ENCODE results near the gene CHRNB4.
"Not testable (repeated sequence)": the region's sequence is repeated elsewhere in the genome, so short reads cannot be mapped to it uniquely, and the experiment has no call there.

CHRNB4 gene

DNA sequence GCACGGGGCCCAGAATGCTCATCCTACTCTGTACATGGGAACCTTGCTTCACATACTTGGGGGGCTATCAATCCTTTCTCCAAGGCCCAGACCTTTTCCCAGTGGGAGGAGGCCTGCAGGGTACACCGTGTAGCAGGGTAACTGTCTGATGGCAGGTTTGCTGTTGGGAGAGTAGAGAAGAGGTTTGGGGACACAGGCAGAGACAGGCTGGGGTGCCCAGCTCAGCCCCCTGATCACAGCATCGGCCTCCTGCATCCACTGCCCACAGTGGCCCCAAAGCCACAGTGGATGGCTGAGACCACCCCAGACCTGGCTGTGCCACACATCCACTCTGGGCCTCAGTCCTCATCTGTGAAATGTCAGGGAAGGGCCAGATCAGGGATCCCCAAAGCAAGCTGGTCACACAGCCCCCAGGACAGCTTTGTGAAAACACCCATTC is 25.8 kb downstream of the CHRNB4 start:
- DNase-seq = no peak

DNA sequence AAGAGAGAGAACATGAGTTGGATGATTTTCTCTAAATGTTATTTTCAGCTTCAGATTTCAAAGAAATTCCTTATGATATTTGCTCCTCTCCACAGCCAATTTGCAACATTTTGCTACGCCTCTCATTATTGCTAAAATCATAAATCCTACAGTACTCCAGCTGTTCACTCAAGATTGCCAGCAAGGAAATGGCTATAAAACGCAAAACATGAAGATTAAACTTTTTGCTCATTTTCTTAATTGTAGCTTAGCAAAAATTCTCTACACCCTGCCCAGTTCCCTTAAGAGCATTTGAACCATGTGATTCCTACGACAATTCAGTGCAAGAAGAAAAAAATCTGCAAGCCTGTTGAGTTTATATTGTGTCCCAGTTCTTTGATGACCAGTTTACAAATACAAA is 27.0 kb downstream of the CHRNB4 start:
- DNase-seq = no peak

DNA sequence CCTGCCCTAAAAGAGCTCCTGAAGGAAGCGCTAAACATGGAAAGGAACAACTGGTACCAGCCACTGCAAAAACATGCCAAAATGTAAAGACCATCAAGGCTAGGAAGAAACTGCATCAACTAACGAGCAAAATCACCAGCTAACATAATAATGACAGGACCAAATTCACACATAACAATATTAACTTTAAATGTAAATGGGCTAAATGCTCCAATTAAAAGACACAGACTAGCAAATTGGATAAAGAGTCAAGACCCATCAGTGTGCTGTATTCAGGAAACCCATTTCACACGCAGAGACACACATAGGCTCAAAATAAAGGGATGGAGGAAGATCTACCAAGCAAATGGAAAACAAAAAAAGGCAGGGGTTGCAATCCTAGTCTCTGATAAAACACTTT is 31.5 kb downstream of the CHRNB4 start:
- not testable (repeated sequence) for DNase-seq

- DNase-seq = no peak
Measured at GRCh38 chr15:78605680-78606079, 35.3 kb downstream of the CHRNB4 start.

DNA sequence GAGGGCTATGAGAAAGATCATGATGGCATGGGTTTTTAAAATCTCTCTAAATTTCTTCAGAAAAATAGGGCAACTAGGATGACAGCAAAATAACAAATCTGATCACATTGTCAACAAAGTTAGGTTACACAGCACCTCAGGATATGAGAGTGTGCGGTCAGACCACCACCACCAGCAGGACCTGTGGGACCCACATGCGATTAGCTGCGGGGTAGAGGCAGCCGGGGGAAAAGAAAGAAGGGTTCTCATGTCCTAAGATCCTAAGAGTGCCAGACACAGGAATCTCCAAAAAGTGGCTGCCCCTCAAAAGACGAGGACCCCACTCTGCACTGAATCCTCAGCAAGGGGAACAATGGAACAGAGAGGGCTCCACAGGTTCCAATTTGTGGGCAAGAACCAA is 35.8 kb downstream of the CHRNB4 start:
- DNase-seq = no peak

DNA sequence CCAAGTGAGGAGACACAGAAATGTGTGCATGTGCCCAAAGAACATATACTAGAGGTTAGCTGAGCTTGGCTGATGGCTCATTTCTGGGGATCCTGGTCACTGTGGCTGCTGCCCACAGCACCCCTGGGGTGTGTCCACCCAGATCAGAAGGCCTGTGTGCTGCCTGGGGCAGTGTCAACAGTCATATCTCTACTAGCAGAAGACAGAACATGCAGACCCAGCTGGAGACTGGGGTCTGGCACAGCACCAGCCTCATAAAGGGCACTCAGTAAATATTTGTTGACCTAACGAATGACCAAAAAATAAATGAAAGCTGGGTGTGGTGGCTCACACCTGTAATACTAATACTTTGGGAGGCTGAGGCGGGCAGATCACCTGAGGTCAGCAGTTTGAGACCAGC is 36.6 kb downstream of the CHRNB4 start:
- DNase-seq = no peak

DNA sequence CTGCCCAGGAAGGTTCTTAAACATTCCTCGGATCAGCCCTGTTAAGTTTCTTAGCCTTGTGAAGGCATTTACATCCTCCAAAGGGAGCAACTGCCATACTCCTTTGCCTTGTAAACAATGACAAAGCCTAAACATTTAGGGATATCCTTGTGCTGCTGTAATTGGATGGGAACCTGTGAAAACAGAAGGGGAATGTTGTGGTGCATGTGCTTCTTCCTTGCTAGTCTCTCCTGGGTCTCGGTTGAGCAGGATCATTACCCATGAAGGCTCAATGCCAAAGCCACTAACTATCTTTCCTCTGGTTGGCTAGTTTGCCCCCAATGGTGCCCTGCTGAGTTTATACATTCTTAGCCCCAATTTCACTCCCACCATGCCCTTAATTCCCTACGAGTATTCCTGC is 37.5 kb downstream of the CHRNB4 start:
- DNase-seq = no peak

DNA sequence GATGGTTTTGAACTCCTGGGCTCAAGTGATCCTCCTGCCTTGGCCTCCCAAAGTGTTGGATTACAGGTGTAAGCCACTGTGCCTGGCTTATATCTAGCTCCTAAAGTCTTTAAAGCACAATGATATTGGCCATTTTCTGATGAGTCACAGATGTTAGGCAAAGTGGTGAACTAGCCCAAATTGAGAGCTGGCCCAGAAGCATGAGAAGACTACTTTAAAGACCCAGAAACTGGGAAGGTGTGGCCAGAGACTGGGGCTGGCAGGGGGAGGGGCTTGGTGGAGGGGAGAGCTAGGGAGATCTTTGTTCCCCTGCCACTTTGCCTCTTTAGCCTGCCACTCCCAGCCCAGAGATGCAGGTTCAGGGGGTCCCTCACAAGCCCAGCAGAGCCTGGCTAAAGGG is 41.8 kb downstream of the CHRNB4 start:
- DNase-seq = no peak

DNA sequence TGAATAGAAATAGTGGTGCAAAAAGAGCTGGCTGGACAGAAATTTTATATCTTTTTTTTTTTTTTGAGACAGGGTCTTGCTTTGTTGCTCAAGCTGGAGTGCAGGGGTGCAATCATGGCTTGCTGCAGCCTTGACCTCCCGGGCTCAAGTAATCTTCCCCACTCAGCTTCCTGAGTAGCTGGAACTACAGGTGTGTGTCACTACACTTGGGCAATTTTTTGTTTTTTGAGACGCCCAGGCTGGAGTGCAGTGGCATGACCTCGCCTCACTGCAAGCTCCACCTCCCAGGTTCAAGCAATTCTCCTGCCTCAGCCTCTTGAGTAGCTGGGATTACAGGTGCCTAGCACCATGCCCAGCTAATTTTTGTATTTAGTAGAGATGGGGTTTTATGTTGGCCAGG is 42.7 kb downstream of the CHRNB4 start:
- DNase-seq = no peak

DNA sequence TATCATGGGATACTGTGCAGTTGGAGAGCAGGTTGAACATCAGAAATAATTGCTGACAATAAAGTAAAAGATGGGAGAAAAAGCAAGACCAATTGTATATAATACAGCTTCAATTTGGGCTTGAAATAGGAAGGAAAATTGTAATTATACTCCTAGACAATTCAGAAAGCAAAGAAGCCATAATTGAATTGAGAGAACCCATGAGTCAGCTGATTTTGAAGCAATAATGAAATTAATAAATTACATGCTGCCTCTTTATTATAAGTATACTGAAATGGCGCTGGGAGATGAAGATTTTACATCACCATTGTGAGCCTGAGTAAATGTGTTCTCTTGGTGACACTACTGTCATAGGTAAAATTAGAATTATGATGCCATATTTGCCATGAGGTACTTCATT is 43.4 kb downstream of the CHRNB4 start:
- DNase-seq = no peak

GRCh38 chr15:78574944-78575343 is 66.1 kb downstream of the CHRNB4 start:
- DNase-seq = no peak
